HG03342 (cell line): ENCODE data around the gene CNRIP1.
A peak's percentile ranks its signal among the peaks of the same experiment; 100 is the strongest.

Experiments
- ATAC-seq: cut with Tn5 transposase; IDR thresholded peaks from one replicate; pipeline ENCODE4 v1.9.1; 2021; ENCODE audit warnings: mild to moderate bottlenecking, moderate library complexity; ENCODE audit not compliant: unreplicated experiment

Gene CNRIP1

DNA sequence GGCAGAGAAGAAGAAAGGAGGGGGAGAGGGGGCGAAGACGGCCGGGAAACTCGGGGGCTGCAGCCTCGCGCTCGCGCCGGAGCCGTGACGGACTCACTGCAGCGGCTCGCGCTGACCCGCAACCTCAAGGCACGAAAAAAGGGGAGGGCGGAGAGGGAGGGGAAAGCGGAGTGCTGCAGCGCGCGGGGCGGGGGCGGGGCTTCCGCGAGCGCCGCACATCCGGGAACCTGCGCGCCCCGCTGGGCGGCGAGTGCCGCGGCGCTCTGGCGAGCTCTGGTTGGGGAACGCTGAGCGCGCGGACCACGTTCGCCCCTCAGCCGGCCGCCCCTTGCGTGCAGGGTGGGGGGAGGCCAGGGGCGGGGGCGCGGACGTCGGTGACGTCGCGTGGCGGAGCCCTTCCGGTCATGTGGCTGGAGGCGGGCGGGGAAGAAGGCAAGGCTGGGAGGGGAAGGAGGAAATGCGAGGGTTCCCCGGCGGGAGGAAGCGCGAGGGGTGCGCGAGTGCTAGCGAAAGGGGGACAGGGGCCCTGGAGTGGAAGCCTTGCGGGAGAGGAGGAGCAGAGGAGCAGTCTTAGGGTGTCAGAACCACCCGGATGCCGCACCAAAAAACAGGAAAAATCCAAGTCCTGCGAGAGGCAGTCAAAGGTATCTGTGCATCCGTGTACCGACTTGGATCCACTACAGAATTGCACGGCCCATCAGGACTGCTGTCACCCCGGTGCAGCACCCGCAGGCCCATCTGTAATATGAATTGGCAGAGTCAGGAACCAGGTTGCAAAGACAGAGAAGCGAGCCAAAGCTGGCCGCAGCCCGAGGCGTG, 67.1 kb downstream of the CNRIP1 start, which contains the start of gene PPP3R1:
PPP3R1 (minus strand) TSS at position 133 of the 819 bp plus-strand sequence. CDS start 405 bp downstream, outside the sequence.
- peak; percentile 83 for ATAC-seq

DNA sequence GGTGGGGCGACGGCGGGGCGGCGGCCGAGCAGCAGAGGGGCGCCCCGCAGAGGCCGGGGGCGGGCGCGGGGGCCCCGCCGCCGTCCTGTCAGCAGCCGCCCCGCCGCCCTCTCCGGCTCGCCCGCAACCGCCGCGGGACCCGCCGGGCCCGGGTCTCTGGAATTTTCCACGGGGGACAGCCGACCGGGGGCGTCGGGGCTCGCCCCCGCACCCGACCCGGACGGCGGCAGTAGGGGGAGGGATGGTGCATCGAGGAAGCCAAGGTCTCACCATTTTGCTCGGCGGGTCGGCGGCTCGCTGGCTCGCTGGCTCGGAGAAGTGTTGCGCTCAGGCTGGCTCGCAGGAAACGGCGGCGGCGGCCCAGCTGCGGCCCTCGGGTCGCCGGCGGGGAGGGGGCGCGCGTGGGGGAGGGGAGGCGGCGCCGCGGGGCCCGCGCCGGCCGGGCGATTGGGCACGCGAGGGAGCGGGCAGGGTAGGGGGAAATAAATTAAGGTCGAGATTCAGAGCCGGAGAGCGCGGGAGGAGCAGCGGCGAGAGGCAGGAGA, 67.8 kb downstream of the CNRIP1 start:
- peak; percentile 6 for ATAC-seq

DNA sequence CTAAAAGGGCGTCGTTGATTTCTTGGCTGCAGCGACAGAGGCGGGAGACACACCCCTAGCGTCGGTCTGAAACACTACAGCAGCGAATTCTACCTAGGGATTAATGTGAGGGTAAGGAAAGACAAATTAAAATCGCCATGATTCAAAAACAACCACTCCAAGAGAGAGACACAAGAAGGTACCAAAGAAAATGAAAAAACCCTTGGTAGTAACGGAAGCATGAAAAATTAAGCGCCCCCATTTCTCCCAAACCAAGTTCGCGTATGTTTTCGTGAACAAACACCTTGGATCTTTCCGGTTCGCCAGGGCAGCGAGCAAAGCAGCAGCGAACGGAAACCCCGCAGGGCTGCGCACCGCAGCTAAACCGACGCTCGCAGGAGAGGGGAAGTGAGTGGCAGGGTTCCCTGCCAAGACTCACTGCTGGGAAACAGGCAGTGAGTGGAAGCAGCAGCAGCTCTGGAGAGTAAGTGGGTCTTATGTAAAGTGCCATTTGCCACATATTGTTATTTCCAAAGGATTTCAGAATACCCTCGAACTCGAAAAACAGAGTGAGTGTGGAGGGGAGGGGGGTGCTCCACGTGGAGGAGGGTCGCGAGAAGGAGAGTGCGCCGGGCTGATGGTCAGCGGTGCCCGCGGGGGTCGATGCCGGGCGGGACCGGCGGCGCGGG, 68.4 kb downstream of the CNRIP1 start:
- ATAC-seq = peak; percentile 56

DNA sequence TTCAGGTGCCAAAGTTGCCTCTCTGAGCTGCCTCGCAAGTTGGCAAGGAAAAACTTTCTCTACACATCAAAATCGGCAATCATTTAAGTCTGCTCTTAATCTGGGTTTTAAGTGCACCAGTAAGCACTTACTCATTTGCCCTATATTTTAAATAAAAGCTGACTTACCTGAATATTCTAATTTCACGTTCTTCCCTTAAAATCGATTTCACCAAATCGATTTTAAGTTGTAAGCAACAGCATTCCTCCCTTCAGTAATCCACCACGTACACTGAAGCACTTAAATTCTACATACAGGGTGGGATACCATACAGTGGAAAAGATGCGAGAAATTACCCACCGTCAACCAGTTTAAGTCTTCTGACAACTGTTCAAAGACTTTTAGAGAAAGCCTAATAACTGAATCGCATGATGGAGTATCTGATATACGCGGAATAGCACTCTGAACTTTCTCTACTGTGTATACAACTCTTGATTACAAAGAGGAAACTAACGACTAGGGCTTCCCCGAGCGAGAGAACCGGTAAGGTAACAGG, 69.0 kb downstream of the CNRIP1 start:
- ATAC-seq = no peak

DNA sequence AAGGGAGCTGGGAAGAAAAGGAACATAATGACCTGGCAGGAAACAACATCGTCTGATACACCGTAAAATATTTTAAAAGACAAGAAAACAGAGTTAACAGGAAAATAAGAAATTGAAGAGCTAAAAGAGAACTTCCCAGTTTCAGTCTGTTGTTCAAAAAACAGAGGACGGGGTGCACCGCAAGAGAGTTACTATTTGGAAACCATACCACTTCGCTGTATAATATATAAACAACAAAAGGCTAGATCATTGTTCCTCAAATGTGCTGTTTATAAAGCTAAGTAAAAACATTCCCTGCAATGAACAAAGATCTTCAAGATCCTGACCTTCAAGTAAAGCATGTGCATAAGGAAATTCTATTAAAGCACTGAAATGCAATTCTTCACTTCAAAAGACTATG, 69.6 kb downstream of the CNRIP1 start:
- ATAC-seq = no peak

DNA sequence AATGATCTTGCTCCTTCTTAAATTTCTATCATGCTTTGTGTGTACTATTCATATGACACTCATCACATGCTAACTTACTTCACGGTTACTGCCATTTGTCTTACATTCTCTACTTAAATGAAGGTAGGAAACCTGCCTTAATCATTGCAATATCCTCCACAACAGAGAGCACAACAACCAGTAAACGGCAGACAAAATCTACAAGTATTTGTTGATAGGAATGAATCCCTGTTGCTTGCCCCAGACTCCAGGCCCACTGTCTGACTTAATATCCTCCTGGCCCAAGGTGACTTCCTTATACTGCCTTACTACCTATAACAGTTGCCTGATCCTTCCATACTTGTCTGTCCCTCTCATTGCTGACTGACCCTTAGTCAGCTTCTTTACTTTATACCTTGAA, 70.9 kb downstream of the CNRIP1 start:
- no peak for ATAC-seq

DNA sequence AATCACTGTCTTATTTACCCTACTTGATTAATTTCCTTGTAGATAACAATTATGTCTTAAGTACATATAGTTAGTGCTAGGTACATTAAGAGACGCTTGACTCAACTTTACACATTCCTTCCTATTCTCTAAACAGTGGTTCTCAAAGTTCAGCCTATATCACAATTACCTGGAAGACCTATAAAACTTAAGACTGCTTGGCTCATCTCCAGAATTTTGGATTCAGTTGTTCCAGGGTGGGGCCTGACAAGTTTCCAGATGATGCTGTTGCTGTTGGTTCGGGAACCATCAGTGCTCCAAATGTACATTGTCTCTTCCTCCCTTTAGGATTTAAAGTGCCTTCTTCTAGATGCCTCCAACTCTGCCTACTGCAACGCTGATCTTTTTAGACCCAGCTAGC, 71.4 kb downstream of the CNRIP1 start:
- no peak for ATAC-seq

DNA sequence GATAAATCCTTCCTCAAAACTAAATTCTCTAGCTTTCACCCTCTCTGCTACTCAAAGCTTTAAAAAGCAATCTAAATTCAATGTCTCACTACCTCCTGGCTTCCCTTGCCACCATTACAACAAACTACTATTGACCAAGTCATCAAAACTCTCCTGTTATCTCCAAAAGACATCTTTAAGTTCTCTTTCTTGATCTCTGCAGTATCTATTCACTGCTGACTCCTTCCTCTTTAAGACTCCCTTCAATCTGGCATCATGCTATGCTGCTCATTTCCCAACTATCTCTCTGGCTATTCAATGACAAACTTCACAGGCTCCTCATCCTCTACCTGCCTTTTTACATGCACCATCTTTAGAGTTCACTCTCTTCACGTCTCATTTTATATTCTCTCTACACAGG, 73.4 kb downstream of the CNRIP1 start:
- ATAC-seq = no peak

DNA sequence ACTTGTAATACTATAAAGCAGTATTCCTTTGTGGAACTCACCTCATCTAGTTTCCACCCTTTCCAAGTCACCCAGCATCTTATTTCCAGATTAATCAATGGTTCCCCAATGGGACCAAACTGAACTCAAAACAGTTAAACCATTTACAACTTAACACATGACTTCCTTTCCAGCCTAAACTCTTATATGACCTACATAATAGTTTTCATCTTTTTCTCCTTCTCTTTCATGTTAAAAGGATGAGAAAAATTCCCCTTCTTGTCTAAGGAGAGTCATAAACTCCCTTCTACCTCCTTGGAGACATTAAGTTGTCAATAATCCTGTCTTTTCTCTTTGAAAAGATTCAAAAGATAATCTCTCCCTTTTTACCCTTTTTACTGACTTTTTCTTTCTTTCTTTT, 74.1 kb downstream of the CNRIP1 start:
- ATAC-seq = no peak

DNA sequence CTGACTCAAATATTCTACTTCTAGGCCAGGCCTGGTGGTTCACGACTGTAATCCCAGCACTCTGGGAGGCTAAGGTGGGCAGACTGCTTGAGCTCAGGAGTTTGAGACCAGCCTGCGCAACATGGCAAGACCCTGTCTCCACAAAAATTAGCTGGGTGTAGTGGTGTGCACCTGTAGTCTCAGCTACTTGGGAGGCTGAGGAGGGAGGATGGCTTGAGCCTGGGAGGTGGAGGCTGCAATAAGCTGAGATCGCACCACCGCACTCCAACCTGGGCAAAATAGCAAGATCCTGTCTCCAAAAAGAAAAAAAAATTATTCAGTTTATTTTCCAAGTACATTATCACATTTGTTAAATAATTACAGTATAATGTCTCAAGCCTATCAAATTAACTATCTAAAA, 74.7 kb downstream of the CNRIP1 start:
- ATAC-seq = no peak

DNA sequence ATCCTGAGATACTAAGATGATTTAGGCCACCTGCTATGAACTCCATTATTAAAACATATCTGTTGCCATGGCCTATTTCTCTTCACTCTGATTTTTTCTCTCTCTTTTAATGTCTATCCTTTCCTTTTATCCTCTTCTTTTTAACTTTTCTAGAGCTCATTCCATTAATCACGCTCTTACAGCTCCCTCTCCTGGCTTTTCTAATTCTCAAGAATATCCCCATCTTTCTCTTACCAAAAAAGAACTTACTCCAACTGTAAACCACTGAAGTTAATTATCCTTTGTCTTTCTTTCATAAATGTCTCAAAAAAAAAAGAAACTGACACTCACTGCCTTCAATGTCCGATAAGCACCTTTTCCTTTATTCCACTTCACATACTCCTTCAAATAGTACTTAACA, 75.3 kb downstream of the CNRIP1 start:
- ATAC-seq = no peak
